Activated naive CD4-positive, alpha-beta T cell treated with anti-CD3 and anti-CD28 coated beads, Interleukin-2, amount 50 U/mL, for 16 hours (primary cell): ENCODE results near the gene MED16.
A peak's percentile ranks its signal among the peaks of the same experiment; 100 is the strongest.

Source experiments
- DNase-seq: peaks from one replicate; pipeline ENCODE4 v3.0.0-alpha.2; 2020

Gene MED16, protein sequence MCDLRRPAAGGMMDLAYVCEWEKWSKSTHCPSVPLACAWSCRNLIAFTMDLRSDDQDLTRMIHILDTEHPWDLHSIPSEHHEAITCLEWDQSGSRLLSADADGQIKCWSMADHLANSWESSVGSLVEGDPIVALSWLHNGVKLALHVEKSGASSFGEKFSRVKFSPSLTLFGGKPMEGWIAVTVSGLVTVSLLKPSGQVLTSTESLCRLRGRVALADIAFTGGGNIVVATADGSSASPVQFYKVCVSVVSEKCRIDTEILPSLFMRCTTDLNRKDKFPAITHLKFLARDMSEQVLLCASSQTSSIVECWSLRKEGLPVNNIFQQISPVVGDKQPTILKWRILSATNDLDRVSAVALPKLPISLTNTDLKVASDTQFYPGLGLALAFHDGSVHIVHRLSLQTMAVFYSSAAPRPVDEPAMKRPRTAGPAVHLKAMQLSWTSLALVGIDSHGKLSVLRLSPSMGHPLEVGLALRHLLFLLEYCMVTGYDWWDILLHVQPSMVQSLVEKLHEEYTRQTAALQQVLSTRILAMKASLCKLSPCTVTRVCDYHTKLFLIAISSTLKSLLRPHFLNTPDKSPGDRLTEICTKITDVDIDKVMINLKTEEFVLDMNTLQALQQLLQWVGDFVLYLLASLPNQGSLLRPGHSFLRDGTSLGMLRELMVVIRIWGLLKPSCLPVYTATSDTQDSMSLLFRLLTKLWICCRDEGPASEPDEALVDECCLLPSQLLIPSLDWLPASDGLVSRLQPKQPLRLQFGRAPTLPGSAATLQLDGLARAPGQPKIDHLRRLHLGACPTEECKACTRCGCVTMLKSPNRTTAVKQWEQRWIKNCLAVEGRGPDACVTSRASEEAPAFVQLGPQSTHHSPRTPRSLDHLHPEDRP

DNA sequence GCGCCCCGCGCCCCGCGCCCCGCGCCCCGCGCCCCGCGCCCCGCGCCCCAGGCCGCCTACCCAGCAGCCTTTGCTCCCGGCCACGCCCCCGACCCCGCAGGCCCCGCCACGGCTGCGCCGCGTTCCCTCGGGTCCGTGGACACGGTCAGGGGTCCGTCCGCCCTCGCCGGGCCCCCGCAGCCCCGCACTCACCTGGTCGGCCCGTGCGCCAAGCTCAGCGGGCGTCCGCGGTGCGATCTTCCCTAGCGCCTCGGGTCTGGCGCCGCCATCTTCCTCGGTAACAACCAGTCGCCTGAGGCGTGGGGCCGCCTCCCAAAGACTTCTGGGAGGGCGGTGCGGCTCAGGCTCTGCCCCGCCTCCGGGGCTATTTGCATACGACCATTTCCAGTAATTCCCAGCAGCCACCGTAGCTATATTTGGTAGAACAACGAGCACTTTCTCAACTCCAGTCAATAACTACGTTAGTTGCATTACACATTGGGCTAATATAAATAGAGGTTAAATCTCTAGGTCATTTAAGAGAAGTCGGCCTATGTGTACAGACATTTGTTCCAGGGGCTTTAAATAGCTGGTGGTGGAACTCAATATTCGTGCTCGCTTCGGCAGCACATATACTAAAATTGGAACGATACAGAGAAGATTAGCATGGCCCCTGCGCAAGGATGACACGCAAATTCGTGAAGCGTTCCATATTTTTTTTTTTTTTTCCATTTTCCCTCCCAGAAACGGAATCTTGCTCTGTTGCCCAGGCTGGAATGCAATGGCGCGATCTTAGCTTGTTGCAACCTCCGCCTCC, at the start of gene MED16, which contains the start of gene RNU6-9:
MED16 (minus strand) TSS at position 294 of the 796 bp plus-strand sequence. CDS start 2,056 bp downstream, outside the sequence.
RNU6-9 (plus strand) TSS at position 591 of the 796 bp plus-strand sequence.
- DNase-seq = peak; percentile 90

DNA sequence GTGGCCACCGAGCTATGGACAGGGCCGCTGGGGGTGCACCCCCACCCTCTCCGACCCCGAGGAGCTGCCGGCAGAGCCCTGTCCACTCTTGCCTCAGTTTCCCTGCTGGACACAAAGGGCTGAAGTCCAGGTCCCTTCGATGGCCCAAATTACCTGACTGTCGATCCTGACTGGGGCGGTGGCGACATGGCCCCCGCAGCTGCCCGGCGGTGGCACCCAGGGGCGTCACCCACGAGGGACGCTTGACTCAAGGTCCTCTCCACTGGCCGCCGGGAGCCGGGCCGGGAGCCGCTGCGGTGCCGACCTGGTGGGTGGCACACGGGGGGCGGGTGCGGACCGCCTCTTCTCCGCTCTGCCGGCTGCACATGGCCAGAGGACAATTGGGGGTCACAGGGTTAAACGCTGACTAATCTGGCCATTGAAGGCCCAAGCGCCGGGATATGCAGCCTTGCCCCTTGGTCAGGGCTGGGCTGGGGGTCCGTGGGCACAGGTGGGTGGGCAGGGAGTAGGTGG, 49.2 kb upstream of the MED16 start:
- DNase-seq = no peak

DNA sequence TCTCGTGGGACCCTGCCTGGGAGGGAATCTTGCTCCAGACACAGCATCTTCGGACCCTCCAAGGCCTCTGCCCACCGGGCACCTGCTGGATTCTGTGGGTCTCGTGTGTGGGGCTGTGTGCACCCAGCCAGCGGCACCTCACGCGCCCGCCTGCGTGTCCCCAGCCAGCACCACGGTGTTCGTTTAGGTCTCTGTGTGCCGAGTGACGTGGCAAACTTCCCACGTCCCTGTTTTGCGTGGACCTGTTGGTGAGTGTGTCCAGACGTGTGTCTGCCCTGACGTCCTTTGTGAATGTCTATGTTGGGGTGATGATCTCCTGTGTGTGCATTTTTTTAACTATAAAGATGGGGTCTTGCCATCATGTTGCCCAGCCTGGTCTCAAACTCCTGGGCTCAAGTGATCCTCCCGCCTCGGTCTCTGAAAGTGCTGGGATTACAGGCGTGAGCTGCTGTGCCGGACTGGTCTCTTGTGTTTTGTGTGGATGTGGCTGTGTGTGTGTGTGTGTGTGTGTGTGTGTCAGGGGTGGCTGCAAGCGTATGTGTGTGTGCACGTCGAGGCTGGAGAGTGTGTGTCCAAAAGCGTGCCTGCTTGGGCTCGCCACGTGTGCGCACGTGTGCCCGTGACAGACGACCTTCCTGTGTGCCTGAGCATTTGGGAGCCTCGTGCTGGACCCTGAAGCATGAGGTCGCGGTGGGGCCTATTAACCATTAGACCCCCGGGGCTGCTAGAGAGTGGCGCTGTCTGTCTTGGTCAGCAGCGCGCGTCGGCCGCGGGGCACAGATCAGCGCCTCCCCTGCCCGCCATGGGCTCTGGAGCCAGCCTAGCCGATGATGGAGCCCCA, 48.5 kb upstream of the MED16 start:
- DNase-seq = no peak

DNA sequence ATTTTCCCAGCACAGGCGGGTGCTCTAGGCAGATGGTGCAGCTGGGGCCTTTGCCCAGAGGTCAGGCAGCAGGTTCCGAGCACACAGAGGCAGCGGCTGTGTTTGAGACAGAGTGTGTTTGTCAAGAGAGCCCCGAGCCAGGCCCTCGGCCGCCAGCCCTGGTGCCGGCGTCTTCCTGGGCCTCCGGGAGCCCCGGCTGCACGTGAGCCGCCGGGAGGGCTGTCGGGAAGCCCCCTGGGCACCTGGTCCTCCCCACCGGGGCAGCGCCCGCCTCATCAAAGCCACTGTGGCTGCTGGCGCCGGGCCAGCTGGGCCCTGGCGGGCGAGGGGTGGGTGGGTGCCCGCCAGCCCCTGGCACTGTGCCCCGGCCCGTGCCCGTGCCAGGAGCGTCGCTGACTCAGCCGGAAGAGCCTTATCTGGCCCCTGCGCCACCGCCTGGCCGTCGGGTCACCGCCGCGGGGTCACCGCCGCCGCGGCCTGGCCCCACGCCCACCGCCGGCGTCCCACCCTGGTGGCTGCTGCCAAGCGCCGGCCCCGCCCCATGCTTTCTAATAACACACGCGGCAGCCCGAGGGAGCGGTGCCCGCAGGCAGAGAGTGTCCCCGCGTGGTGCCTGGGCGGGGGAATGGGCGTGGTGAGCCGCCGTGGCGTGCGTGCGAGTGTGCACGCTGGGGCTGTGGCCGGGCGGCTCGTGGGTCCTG, 47.8 kb upstream of the MED16 start:
- DNase-seq = peak; percentile 74

DNA sequence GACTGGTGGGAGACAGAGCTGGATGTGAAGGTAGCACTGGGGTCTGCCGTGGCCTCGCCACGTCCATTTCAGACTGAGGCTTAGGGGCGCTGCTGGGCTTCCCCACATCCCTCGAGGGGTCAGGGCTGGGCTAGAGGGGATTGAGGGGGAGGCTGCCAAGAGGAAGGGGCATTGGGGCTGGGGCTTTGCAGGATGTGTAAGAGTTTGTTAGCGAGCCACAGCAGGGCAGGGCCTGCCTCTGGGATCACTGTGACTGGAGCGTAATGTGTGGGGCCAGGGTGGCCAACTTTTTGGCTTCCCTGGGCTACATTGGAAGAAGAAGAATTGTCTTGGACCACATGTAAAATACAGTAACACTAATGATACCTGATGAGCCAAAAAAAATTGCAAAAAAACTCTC, 46.9 kb upstream of the MED16 start:
- no peak for DNase-seq

DNA sequence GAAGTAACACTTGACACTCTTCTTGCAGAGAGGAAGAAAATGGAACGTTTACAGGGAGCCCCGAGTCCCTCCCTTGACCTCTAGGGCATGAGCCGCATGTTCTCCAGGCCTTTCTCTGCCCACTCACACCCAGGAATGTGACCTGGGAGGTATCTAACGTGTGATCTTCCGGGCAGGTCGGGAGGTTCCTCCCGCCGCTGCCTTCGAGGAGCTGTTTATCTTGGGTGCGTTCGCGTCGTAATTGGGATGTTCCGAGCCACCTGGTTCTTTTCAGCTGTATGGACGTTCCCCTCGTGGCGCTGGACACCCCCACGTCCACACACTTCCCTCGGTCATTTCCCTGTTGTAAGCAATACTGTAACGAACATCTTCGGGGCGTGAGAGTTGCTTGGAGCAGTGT, 46.5 kb upstream of the MED16 start:
- DNase-seq = no peak

DNA sequence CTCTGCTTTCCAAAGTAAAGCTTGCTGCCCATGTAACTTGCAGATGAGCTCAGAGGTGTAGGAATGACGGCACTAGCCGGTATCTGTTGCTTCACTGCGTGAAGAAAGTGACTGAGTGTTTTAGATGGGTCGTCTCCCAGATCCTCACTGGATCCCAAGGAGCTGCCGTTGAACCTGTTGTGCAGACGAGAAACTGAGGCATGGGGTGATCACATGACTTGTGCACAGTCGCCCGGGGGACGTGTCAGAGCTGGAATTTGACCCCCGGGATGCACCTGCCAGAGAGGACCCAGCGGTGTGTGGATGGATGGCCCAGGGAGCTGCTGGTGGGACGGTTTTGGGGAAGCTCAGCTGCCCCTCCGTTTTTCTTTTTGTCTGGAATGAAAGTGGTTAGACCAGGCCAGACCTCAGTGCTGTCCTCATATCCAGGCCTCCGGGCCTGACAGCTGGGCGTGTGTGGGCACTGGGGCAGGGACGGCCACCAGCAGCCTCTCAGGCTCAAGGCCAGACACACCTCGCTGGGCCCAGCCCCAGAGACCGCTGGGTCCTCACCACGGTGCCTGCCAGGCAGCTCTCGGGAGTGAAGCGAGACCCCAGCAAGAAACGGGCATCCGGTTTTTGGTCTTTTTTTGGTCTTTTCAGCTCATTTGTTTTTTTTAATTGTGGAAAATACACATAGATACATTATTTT, 45.4 kb upstream of the MED16 start:
- no peak for DNase-seq

DNA sequence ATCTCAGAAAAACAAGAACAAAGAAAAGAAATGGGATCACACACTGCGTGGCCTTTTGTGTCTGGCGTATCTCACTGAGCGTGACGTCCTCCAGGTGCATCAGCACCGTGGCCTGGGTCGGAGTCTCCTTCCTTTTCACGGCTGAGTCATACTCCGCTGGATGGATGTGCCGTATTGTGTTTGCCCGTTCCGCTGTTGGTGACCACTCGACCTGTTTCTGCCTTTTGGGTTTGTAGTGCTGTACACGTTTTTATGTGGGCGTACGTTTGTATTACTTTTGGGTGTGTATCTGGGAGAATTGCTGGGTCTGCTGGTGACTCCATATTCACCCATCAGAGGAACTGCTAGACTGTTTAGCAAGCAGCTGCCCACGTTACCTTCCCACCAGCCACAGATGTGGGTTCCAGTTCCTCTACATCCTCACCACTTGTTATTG, 44.3 kb upstream of the MED16 start:
- DNase-seq = peak; percentile 48

DNA sequence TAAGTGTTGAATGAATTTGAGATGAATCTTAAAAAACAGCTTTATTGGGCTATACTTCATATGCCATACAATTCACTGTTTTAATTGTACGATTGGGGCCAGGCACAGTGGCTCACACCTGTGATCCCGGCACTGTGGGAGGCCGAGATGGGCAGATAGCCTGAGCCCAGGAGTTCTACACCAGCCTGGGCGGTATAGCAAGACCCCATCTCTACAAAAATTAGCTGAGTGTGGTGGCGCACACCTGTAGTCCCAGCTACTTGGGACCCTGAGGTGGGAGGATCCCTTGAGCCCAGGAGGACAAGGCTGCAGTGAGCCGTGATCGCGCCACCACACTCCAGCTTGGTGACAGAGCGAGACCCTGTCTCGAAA, 43.2 kb upstream of the MED16 start:
- DNase-seq = no peak

DNA sequence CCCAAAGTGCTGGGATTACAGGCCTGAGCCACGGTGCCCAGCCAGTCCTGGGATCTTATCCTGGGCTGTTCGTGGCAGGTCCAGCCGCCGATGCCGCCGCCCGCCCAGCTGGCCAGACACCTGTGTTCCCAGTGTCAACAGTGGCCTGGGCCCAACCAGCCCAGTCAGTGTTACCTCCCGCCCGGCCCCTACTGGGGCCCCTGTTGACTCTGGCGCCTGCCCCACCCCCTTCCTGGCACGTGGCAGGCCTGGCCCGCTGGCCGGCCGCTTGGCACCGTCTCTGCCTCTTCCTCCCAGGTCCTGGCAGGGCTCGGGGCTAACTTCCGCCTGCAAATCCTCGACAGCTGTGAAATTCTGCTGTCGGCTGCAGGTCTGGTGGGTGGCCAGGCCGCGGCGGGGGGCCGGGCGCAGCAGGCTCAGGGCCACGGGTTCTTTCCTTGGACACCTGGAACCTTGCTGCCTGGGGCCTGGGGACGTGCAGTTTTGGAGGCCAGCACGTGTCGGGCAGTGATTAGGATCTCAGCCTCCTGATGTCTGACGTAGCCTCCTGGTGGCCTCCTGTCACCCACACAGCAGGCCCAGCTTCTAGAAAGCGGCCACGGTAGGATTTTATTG, 42.0 kb upstream of the MED16 start:
- DNase-seq = no peak

DNA sequence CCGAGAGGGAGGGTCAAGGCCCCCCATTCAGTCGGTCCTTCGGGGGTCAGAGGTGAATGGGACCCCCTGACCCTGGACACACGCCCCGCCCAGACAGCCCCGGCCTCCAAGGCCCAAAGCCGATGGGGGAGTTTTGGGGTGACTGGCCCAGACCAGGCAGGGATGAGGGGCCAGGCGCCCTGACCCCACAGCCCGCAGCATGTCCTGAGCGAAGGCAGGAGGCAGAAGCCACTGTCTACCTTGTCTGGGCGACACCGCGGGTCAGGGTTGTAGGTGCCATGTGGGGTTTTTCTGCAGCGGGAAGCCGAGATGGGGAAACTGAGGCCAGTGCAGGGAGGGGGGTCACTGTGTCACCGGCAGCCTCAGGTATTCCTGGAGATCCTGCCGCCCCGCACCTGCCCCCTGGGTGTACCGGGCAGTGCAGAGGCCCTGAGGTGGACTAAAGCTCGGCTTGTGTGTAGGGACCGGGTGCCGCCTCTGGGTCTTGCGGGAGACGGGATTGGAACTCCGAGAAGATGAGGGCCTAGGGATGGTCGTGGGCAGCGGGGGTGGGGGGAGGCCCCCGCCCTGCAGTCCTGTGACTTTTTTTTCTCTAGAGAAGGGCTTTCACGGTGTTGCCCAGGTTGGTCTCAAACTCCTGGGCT, 41.3 kb upstream of the MED16 start:
- no peak for DNase-seq

DNA sequence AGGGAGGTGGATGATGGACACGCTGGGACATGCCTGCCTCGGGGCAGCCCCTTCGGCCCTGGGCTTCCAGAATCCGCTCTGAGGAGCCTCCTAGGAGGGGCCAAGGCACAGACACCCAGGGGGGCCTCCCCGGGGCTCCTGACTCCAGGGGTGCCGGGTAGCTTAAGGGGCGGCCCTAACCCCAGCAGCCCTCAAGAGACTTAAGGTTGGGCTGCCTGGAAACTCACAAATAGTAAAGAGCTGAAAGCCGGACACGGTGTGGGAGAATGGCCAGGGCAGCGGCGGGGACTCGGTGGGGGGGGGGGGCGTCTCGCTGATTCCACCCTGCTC, 40.5 kb upstream of the MED16 start:
- no peak for DNase-seq

DNA sequence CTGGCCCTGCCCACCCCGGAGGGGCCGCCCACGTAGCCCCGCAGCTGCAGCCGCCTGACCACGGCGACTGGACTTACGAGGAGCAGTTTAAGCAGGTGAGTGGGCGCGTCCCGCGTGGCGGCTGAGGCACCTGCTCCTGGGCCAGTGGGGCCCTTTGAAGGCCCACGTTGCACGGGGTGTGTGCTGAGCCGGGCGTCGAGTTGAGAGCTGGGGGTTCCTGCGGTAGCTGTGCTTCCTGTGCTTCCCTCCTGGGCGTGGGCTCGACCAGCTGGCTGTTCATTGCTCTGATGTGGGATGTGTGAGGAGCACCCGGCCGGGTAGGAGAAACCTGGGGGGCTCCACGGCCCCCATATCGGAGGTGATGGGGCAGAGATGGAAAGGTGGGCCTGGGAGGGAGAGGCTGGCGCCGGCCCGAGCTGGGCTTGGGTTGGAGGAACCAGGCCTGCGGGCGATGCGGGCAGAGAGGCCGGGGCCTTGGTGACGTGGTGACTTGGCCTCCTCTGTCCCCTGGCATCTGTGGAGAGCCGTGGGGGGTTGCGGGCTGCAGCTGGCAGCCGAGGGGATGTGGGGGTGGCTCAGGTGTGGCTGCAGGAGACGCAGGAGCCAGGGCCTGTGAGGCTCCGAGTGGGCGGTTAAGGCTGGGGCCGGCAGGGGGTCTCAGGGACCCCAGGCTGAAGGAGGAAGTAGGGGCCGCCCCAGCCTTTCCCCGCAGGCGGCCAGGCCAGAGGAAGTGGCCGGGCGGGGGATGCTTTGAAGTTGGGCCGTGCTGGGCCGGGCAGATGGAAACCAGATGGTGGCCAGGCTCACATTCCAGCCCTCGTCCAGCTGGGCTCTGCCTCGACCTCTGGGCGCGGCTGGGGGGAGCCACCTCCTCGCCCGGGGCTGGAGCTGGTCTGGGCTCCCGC, 39.9 kb upstream of the MED16 start:
- DNase-seq = peak; percentile 40

DNA sequence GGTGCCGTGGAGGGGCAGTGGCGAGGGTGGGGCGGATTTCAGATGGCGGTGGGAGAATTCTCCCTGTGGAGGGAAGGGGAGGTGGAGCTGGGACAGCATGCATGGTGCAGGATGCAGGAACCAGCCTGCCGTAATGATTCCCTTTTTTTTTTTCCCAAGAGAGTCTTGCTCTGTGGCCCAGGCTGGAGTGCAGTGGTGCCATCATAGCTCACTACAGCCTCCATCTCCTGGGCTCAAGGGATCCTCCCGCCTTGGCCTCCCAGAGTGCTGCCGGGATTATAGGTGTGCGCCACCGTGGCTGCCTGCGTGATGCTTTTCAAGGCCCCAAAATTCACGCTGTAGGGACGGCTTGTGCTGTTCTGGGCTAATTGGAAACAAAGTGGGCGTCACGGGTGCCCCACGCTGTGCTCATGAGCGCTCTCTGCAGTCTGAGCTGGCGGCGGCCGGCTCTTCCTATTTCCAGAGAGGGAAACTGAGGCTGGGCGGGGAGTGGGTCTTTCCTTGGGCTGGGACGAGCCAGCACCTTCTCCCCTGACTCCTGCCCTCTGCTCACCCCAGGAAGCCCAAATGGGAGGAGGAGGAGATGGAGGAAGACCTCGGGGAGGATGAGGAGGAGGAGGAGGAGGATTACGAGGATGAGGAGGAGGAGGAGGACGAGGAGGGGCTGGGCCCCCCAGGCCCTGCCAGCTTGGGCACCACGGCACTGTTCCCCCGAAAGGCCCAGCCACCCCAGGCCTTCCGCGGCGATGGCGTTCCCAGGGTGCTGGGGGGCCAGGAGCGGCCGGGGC, 39.1 kb upstream of the MED16 start:
- no peak for DNase-seq

DNA sequence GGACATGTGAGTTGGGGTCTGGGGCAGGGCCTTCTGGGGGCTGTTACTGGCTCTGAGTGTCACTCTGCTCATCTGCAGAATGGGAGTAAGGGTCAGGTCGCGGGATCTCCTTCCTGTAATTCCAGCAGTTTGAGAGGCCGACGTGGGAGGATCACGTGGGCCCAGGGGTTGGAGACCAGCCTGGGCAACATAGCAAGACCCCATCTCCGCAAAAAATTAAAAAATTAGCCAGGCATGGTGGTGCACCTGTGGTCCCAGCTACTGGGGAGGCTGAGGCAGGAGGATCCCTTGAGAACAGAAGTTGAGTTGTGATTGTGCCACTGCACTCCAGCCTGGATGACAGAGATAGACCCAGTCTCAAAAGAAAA, 36.9 kb upstream of the MED16 start:
- DNase-seq = no peak

DNA sequence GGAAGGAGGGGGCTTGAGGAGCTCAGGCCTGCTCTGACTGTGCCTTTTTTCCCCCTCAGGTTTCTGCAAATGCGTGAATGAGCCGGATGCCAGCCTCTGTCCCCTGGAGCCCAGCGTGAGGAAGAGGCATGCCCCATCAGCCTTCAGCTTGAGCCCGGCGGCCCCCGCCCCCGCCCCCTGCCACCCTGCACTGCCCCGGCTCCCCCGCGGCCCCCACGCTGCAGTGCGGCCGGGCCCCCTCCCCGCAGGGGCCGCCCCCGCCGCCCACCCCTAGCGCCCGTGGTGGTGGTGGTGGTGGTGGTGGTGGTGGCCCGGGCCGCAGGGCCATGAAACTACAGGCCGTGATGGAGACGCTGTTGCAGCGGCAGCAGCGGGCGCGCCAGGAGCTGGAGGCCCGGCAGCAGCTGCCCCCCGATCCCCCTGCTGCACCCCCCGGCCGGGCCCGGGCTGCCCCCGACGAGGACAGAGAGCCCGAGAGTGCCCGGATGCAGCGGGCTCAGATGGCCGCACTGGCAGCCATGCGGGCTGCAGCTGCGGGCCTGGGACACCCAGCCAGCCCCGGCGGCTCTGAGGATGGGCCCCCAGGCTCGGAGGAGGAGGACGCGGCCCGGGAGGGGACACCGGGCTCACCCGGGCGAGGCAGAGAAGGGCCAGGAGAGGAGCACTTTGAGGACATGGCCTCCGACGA, 36.4 kb upstream of the MED16 start:
- no peak for DNase-seq
